H1 (cell line): ENCODE measurements around the gene NR5A2. TPM values are rescaled to one million over a fixed set of nuclear protein-coding genes. Genes with fewer than 3 reads are reported as not detected.

Experiments used
- GTF2F1 ChIP-seq: IDR thresholded peaks from 2 replicates; pipeline ENCODE4 v1.6.1; 2012; ENCODE audit warnings: low read depth, low read length, improper control_type of control experiment, borderline replicate concordance
- polyA plus RNA-seq, 7 experiments: library from polyadenylated mRNA; depleted of rRNA in 3 of 7; stranded (reverse) in 5 of 7; unstranded in 2 of 7; fragments of >200 nt in 5 of 7; fragments of 200-250 nt in 2 of 7; gene quantifications; 1 replicate in 5 of 7; 2 replicates in 1 of 7; 4 replicates in 1 of 7; pipeline versions ENCODE4 v1.2.1 to v1.2.3, GENCODE V29; 2011 to 2013; ENCODE audit warnings: missing spikeins in 2 of 7, mixed read lengths in 2 of 7
- total RNA-seq: library from RNA; stranded (reverse); fragmentation: NEBNext Ultra II Directional; extraction: Animal tissue kit (Norgen Biotek cat#: 25700); gene quantifications from 2 replicates; pipeline ENCODE4 v1.2.1, GENCODE V29; 2021

The NR5A2 gene
- total and polyA plus RNA-seq, 2 of the 8 experiments (the other 6 are each of a cell fraction or from before 2014, with no cell fraction given): 1.7 to 11.6 TPM

DNA sequence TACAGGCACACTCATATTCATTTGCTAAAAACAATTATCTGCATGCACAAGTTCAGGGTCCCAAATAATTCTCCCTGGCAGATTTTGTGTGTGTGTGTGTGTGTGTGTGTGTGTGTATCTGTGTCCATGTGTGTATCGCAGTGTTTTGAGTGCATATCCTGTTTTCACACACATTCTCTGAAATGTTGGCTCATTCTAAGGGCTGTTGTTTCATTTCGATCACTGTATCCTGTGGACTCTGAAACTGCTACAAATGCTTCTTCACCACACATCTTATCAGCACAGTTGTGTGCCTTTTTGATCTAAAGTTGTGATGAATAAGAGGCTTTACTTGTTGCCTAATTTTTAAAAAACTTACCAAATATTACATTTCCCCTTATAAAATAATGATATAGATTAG lies 34.6 kb downstream of the NR5A2 start (continued):
- TF ChIP-seq GTF2F1: no peak
